GM20000 (cell line): ENCODE measurements around the gene TXLNA.

Experiments used
- DNase-seq: peaks from one replicate; pipeline ENCODE4 v3.0.0; 2012; ENCODE audit warnings: low spot score
- TF ChIP-seq, protein P1 (sequence below): IDR thresholded peaks from 2 replicates; pipeline ENCODE4 v1.5.1; 2012; ENCODE audit warnings: mild to moderate bottlenecking, control low read depth; ENCODE audit errors: extremely low read depth, missing control alignments

Gene TXLNA

GRCh38 chr1:32219022-32219421 is 39.5 kb downstream of the TXLNA start:
- TF ChIP-seq, protein P1, sequence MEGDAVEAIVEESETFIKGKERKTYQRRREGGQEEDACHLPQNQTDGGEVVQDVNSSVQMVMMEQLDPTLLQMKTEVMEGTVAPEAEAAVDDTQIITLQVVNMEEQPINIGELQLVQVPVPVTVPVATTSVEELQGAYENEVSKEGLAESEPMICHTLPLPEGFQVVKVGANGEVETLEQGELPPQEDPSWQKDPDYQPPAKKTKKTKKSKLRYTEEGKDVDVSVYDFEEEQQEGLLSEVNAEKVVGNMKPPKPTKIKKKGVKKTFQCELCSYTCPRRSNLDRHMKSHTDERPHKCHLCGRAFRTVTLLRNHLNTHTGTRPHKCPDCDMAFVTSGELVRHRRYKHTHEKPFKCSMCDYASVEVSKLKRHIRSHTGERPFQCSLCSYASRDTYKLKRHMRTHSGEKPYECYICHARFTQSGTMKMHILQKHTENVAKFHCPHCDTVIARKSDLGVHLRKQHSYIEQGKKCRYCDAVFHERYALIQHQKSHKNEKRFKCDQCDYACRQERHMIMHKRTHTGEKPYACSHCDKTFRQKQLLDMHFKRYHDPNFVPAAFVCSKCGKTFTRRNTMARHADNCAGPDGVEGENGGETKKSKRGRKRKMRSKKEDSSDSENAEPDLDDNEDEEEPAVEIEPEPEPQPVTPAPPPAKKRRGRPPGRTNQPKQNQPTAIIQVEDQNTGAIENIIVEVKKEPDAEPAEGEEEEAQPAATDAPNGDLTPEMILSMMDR = no peak
- DNase-seq = no peak

GRCh38 chr1:32220746-32221580 is 41.5 kb downstream of the TXLNA start:
- DNase-seq = no peak
- TF ChIP-seq, protein P1 = no peak

GRCh38 chr1:32221581-32221979 is 42.1 kb downstream of the TXLNA start:
- TF ChIP-seq, protein P1 = no peak
- DNase-seq = no peak

DNA sequence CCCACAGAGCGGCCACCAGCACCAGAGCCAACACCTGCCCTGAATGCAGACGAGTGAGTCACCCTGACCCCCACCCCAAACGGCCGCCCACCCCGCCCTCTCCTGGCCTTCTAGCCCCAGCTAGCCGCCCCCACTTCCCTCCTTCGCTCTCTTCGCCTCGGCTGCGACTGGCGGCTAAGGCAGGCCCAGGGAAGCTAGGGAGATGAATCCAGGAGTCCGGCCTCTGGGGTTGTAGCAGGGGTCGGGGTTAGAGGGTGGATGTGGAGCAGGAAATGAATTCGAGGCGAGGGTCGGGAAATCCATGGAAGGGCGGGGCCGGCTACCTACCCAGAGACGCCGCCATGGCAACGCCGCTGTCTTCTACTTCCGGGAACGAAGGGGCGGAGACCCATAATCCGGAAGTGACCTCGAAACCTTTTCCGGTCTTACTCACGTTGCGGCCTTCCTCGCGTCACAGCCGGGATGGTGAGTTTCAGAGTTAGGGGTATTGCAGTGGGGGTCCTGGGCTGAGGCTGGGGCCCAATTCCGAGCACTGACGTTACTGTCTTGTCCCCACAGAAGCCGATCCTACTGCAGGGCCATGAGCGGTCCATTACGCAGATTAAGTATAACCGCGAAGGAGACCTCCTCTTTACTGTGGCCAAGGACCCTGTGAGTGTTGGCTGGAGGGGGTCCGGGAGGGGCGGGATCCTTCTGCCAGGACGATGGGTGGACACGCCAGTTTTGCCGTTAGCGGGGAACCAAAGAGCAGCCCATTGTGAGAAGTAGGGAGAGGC is 42.7 kb downstream of the TXLNA start, which contains the start of the genes EIF3I and TMEM234:
Gene EIF3I, plus strand, starts transcription at position 428 of the 776 bp plus-strand sequence. Its CDS starts 35 bp downstream, at position 463.
Gene TMEM234, minus strand, starts transcription at position 374 of the 776 bp plus-strand sequence. Its CDS starts 31 bp downstream, at position 343.
- peak; percentile 94 for DNase-seq
- TF ChIP-seq, protein P1 = no peak

DNA sequence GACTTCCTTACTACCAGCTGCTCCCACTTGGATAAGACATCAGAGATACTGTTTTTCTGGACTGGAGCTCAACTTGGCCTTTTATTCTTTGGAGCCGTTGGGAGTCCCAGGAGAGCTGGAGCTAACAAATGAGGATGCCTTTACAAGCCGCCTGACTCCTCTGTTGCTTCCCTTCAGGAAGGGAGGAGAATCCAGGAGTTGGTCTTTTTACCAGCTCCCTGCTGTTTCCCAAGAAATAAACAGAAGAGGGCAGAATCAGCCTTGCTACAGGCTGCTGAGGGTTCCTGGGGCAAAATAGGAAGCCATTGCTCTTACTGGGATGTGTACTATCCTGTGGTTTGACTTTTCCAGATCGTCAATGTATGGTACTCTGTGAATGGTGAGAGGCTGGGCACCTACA is 44.2 kb downstream of the TXLNA start:
- DNase-seq = no peak
- TF ChIP-seq, protein P1 = no peak

DNA sequence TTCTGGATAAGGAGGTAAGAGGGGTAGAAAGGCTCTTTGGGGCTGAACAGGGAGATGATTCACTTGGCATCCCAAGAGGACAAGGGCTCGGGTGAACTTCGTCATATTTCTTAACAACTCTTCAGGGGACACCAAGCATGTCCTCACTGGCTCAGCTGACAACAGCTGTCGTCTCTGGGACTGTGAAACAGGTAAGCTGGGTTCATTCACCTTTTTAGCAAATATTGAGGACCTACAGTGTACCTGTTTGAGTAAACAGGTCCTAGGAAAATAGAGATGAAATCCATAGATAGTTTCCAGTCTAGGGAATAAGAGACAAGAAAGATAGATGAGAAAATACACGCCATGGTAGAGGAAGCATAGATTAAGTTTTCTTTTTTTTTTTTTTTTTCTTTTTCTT is 44.8 kb downstream of the TXLNA start:
- no peak for DNase-seq
- TF ChIP-seq, protein P1 = no peak

- TF ChIP-seq, protein P1 = no peak
- no peak for DNase-seq
Measured at GRCh38 chr1:32228771-32229170, 49.3 kb downstream of the TXLNA start.
